GM18507 (cell line): ENCODE measurements around the gene EFEMP2.
A peak's percentile ranks its signal among the peaks of the same experiment; 100 is the strongest.
"Not testable (repeated sequence)": the region's sequence is repeated elsewhere in the genome, so short reads cannot be mapped to it uniquely, and the experiment has no call there.

Experiments used
- DNase-seq: peaks from one replicate; pipeline ENCODE4 v3.0.0; 2011; ENCODE audit warnings: low read depth; ENCODE audit not compliant: insufficient read length; ENCODE audit errors: extremely low spot score
- FAIRE-seq: peaks from 2 replicates; lab custom pipeline; 2011; peaks lifted over from hg19 to GRCh38; lab: Jason Lieb, UNC

Gene EFEMP2

GRCh38 chr11:65843811-65844210 lies 28.8 kb downstream of the EFEMP2 start:
- FAIRE-seq (no peak), DNase-seq (no peak)

- FAIRE-seq: no peak
- no peak for DNase-seq
Observed at GRCh38 chr11:65842144-65842543, 30.5 kb downstream of the EFEMP2 start.

GRCh38 chr11:65834202-65834601 lies 38.4 kb downstream of the EFEMP2 start:
- DNase-seq (no peak), FAIRE-seq (no peak)

- peak; percentile 98 for FAIRE-seq
Observed at GRCh38 chr11:65833297-65834030, 39.1 kb downstream of the EFEMP2 start, which contains the start of gene SNX32. Gene SNX32 (plus strand): TSS chr11:65833963. CDS start chr11:65834066, 103 bp downstream.

GRCh38 chr11:65832231-65832630 lies 40.4 kb downstream of the EFEMP2 start:
- not testable (repeated sequence) for FAIRE-seq, DNase-seq

More at GRCh38 chr11:65833297-65834030, 39.1 kb downstream of the EFEMP2 start, which contains the start of gene SNX32:
- peak; percentile 99 for DNase-seq

- no peak for FAIRE-seq
Observed at GRCh38 chr11:65829459-65829858, 43.1 kb downstream of the EFEMP2 start.

GRCh38 chr11:65826984-65827735 lies 45.4 kb downstream of the EFEMP2 start:
- DNase-seq (no peak), FAIRE-seq (no peak)

More at GRCh38 chr11:65829459-65829858, 43.1 kb downstream of the EFEMP2 start:
- no peak for DNase-seq

GRCh38 chr11:65822776-65823528 lies 49.6 kb downstream of the EFEMP2 start:
- FAIRE-seq (no peak), DNase-seq (no peak)

- no peak for DNase-seq
- no peak for FAIRE-seq
Observed at GRCh38 chr11:65821107-65821506, 51.5 kb downstream of the EFEMP2 start.

- DNase-seq (peak; percentile 91), FAIRE-seq (peak; percentile 80)
Observed at GRCh38 chr11:65817835-65818680, 54.5 kb downstream of the EFEMP2 start.

- no peak for FAIRE-seq
Observed at GRCh38 chr11:65817312-65817834, 55.2 kb downstream of the EFEMP2 start.

GRCh38 chr11:65816696-65817095 lies 55.9 kb downstream of the EFEMP2 start:
- DNase-seq: no peak
- FAIRE-seq: no peak

More at GRCh38 chr11:65817312-65817834, 55.2 kb downstream of the EFEMP2 start:
- DNase-seq: no peak
